HCT116 (cell line): ENCODE data around the gene PPIL6.

Experiments used
- EZH2 ChIP-seq: fragments of 200-600 bp; sonication (generic); IDR thresholded peaks from 2 replicates; pipeline ENCODE4 v1.6.1; 2017; ENCODE audit warnings: antibody characterized with exemption, mixed run types
- EZH2phosphoT487 ChIP-seq: fragments of 200-600 bp; IDR thresholded peaks from 2 replicates; pipeline ENCODE4 v1.6.1; 2018; ENCODE audit warnings: antibody characterized with exemption, borderline replicate concordance
- JUND ChIP-seq: IDR thresholded peaks from 2 replicates; pipeline ENCODE4 v1.6.1; 2012
- MAX ChIP-seq: IDR thresholded peaks from 2 replicates; pipeline ENCODE4 v1.6.1; 2012
- POLR2A ChIP-seq: IDR thresholded peaks from 2 replicates; pipeline ENCODE4 v1.7.0; 2011; ENCODE audit warnings: borderline replicate concordance; ENCODE audit not compliant: insufficient read depth, insufficient read length; ENCODE audit errors: extremely low read depth
- POLR2AphosphoS5 ChIP-seq: IDR thresholded peaks from 2 replicates; pipeline ENCODE4 v1.6.1; 2011; ENCODE audit warnings: mild to moderate bottlenecking, low read depth, low read length, moderate library complexity
- RAD21 ChIP-seq: IDR thresholded peaks from 2 replicates; pipeline ENCODE4 v1.6.1; 2012; ENCODE audit warnings: low read depth, mild to moderate bottlenecking
- REST ChIP-seq: IDR thresholded peaks from 2 replicates; pipeline ENCODE4 v1.6.1; 2012; ENCODE audit warnings: low read depth
- SIN3A ChIP-seq: IDR thresholded peaks from 2 replicates; pipeline ENCODE4 v1.6.1; 2012; ENCODE audit warnings: low read depth
- SRF ChIP-seq: IDR thresholded peaks from 2 replicates; pipeline ENCODE4 v1.6.1; 2012; ENCODE audit warnings: low read depth
- YY1 ChIP-seq: IDR thresholded peaks from 2 replicates; pipeline ENCODE4 v1.6.1; 2011; ENCODE audit warnings: low read length, low read depth, moderate library complexity, mild to moderate bottlenecking; ENCODE audit not compliant: insufficient replicate concordance; ENCODE audit errors: extremely low read depth
- TF ChIP-seq, protein P1 (sequence below), 3 experiments: fragments of 200-600 bp in 1 of 3; sonication (generic) in 1 of 3; IDR thresholded peaks in 2 of 3; conservative IDR thresholded peaks in 1 of 3; 2 replicates each; pipeline ENCODE4 v1.5.1; 2012 to 2017; ENCODE audit warnings: low read depth in 2 of 3, low read length in 2 of 3, antibody characterized with exemption in 1 of 3, borderline replicate concordance in 1 of 3, control low read depth in 1 of 3, mild to moderate bottlenecking in 1 of 3, mixed read lengths in 1 of 3, mixed run types in 1 of 3, moderate library complexity in 1 of 3; ENCODE audit not compliant: insufficient read depth in 1 of 3

DNA sequence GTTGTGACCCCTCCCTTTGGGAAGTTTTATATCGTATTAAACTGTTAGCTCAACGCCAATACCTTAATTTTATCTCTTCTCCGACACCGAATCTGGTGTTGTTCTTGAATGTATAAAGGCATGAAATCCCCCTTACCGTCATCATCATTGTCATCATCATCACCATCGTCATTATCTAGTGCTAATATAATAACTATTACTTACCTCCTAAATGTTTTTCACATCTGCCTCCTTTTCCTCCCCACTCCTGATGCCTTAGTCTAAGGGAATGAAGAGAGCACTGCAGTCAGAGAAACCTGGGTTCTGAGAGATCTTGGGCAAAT is 43.3 kb upstream of the PPIL6 start:
- TF ChIP-seq EZH2phosphoT487 (no peak), POLR2A (no peak), YY1 (no peak), EZH2 (no peak), REST (no peak), POLR2AphosphoS5 (no peak), SRF (no peak), RAD21 (no peak), SIN3A (no peak), JUND (no peak), MAX (no peak)
- TF ChIP-seq, protein P1, sequence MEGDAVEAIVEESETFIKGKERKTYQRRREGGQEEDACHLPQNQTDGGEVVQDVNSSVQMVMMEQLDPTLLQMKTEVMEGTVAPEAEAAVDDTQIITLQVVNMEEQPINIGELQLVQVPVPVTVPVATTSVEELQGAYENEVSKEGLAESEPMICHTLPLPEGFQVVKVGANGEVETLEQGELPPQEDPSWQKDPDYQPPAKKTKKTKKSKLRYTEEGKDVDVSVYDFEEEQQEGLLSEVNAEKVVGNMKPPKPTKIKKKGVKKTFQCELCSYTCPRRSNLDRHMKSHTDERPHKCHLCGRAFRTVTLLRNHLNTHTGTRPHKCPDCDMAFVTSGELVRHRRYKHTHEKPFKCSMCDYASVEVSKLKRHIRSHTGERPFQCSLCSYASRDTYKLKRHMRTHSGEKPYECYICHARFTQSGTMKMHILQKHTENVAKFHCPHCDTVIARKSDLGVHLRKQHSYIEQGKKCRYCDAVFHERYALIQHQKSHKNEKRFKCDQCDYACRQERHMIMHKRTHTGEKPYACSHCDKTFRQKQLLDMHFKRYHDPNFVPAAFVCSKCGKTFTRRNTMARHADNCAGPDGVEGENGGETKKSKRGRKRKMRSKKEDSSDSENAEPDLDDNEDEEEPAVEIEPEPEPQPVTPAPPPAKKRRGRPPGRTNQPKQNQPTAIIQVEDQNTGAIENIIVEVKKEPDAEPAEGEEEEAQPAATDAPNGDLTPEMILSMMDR (IDR thresholded peaks at IDR 0.05 in 2 of 3, conservative IDR thresholded peaks at IDR 0.05 in 1 of 3; ENCODE audit: borderline replicate concordance in 1 of 3, insufficient read depth in 1 of 3, low read depth in 2 of 3, low read length in 2 of 3) = no peak
